IPS-15b (cell line): ENCODE measurements around the gene B4GALT2.

Source experiments
- H3K27me3 ChIP-seq: one replicate; pipeline ENCODE4 v1.6.1; 2013; ENCODE audit warnings: low read length; ENCODE audit not compliant: control insufficient read depth, insufficient read depth
- H3K36me3 ChIP-seq: one replicate; pipeline ENCODE4 v1.6.1; 2013; ENCODE audit warnings: low read length; ENCODE audit not compliant: control insufficient read depth, insufficient read depth
- H3K4me1 ChIP-seq: one replicate; pipeline ENCODE4 v1.6.1; 2013; ENCODE audit warnings: mild to moderate bottlenecking, low read length; ENCODE audit not compliant: control insufficient read depth, insufficient read depth
- H3K4me3 ChIP-seq: one replicate; pipeline ENCODE4 v1.5.1; 2013; ENCODE audit warnings: low read depth, low read length
- H3K9ac ChIP-seq: one replicate; pipeline ENCODE4 v1.6.1; 2013; ENCODE audit warnings: low read depth, mild to moderate bottlenecking, low read length
- H3K9me3 ChIP-seq: one replicate; pipeline ENCODE4 v1.6.1; 2013; ENCODE audit warnings: mild to moderate bottlenecking, low read length; ENCODE audit not compliant: control insufficient read depth, insufficient read depth

Gene B4GALT2

GRCh38 chr1:43993206-43993914 lies 14.3 kb downstream of the B4GALT2 start:
- H3K4me1 ChIP-seq: peaks cover 7% of the 10 kb centered on the region
- H3K27me3 ChIP-seq: no peaks in the 10 kb centered on the region
- H3K4me3 ChIP-seq: no peak overlapping the region
- H3K36me3 ChIP-seq: peaks cover 7% of the 10 kb centered on the region
- no peaks in the 10 kb centered on the region for H3K9me3 ChIP-seq
- H3K9ac ChIP-seq: no peak overlapping the region

DNA sequence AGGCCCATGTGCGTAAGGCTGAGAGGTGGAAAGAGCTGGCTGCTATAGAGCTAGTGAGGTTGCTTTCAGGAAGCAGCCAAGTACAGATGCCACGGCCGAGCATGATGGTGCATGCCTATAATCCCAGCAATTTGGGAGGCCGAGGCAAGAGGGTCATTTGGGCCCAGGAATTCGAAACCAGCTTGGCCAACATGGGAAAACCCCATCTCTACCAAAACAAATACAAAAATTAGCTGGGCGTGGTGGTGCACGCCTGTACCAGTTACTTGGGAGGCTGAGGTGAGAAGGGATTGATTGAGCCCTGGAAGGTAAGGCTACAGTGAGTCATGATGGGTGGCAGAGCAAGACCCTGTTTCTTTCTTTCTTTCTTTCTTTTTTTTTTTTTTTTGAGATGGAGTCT lies 15.1 kb downstream of the B4GALT2 start:
- Histone ChIP-seq H3K9me3 (no peaks in the 10 kb centered on the region), H3K4me1 (peaks cover 7% of the 10 kb centered on the region), H3K4me3 (no peak overlapping the region), H3K9ac (no peak overlapping the region), H3K27me3 (no peaks in the 10 kb centered on the region), H3K36me3 (peaks cover 7% of the 10 kb centered on the region)

- H3K27me3 ChIP-seq: no peaks in the 10 kb centered on the region
- no peak overlapping the region for H3K4me3 ChIP-seq
- H3K4me1 ChIP-seq: peaks cover 7% of the 10 kb centered on the region
- H3K9me3 ChIP-seq: no peaks in the 10 kb centered on the region
- H3K9ac ChIP-seq: no peak overlapping the region
- H3K36me3 ChIP-seq: peaks cover 7% of the 10 kb centered on the region
Observed at GRCh38 chr1:43994794-43995790, 16.1 kb downstream of the B4GALT2 start.

DNA sequence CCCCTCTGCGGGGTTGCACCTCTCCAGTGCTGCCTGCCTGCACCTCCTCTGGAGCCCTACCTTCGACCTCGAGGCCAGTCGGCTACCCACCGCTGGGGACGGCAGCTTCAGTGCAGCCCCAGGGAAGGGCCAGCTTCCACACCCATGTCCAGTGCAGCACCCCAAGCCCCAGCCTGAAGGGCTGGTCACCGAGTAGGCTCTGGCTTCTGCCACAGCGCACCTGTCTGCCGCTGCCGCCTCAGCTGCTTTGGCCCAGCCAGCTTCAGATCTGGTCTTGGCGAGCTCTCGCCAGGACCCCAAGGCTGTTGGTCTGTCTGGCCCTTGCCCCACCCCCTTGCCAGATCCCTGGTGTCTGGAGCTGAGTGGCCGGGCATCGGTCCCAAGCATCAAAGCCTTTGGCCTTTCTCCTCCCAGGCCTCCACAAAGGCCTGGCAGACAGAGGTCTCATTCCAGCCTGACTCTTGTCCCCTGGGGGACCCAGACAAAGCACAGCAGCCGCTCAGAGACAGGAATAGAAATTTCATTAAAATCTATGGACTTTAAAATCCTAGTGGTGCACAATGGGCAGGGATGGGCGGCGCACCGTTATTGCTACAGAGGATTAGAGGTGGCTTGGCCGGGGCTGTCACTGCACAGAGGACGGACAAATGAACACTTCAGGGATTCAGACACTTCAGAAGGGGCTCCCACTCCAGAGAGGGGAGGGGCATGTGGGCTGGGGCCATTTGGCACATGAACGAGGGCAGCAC lies 17.1 kb downstream of the B4GALT2 start:
- H3K27me3 ChIP-seq: no peaks in the 10 kb centered on the region
- no peak overlapping the region for H3K4me3 ChIP-seq
- H3K9ac ChIP-seq: no peak overlapping the region
- H3K4me1 ChIP-seq: peaks cover 7% of the 10 kb centered on the region
- no peaks in the 10 kb centered on the region for H3K9me3 ChIP-seq
- H3K36me3 ChIP-seq: peaks cover 13% of the 10 kb centered on the region

GRCh38 chr1:43996733-43997115 lies 17.7 kb downstream of the B4GALT2 start:
- no peak overlapping the region for H3K4me3 ChIP-seq

GRCh38 chr1:43997295-43997999 lies 18.4 kb downstream of the B4GALT2 start:
- peaks cover 6% of the 10 kb centered on the region for H3K4me1 ChIP-seq
- H3K9me3 ChIP-seq: no peaks in the 10 kb centered on the region
- no peaks in the 10 kb centered on the region for H3K27me3 ChIP-seq
- H3K4me3 ChIP-seq: no peak overlapping the region
- H3K36me3 ChIP-seq: peaks cover 13% of the 10 kb centered on the region
- H3K9ac ChIP-seq: no peak overlapping the region

More at GRCh38 chr1:43996733-43997115, 17.7 kb downstream of the B4GALT2 start:
- Histone ChIP-seq H3K9ac (peak overlapping the region; percentile 47), H3K27me3 (no peaks in the 10 kb centered on the region), H3K9me3 (no peaks in the 10 kb centered on the region), H3K4me1 (peaks cover 7% of the 10 kb centered on the region), H3K36me3 (peaks cover 13% of the 10 kb centered on the region)

GRCh38 chr1:43998000-43998378 lies 19.0 kb downstream of the B4GALT2 start:
- Histone ChIP-seq H3K27me3 (no peaks in the 10 kb centered on the region), H3K36me3 (peaks cover 13% of the 10 kb centered on the region), H3K4me1 (peaks cover 3% of the 10 kb centered on the region), H3K9ac (no peak overlapping the region), H3K4me3 (no peak overlapping the region), H3K9me3 (no peaks in the 10 kb centered on the region)

GRCh38 chr1:43999455-43999854 lies 20.4 kb downstream of the B4GALT2 start:
- Histone ChIP-seq H3K27me3 (no peaks in the 10 kb centered on the region), H3K4me1 (peaks cover 3% of the 10 kb centered on the region), H3K36me3 (peaks cover 13% of the 10 kb centered on the region)

DNA sequence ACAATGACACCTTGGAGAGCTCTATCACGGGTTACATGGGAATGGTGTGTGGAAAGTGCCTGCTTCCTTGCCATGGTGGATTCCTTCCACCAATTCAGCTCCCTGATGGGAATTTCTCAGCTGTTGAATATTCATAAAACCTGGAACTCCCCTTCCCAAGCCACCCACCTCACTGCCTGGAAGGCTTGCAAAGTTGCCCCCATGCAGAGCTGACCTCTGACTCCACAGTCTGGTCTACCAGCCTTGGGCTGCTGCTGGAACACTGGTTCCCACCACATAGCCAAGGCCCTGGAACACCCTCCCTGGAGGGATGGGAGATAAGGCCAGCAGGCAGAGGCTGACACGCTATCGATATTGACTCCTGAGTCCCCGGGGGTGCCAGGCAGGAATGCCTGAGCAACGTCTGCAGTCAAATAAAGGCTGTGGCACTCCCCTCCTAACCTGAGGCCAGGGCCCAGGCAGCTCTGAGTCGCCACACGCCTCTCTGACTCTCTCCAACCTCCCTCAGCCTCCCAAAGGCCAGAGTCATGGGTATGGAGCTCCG lies 21.2 kb downstream of the B4GALT2 start:
- Histone ChIP-seq H3K27me3 (no peaks in the 10 kb centered on the region), H3K36me3 (peaks cover 13% of the 10 kb centered on the region), H3K4me1 (no peaks in the 10 kb centered on the region), H3K9me3 (no peaks in the 10 kb centered on the region), H3K9ac (no peak overlapping the region), H3K4me3 (no peak overlapping the region)

More at GRCh38 chr1:43999455-43999854, 20.4 kb downstream of the B4GALT2 start:
- H3K4me3 ChIP-seq: no peak overlapping the region
- H3K9ac ChIP-seq: no peak overlapping the region
- H3K9me3 ChIP-seq: no peaks in the 10 kb centered on the region

- no peaks in the 10 kb centered on the region for H3K9me3 ChIP-seq
- H3K27me3 ChIP-seq: no peaks in the 10 kb centered on the region
Observed at GRCh38 chr1:44002165-44002564, 23.2 kb downstream of the B4GALT2 start.

More at GRCh38 chr1:44002165-44002564, 23.2 kb downstream of the B4GALT2 start:
- H3K9ac ChIP-seq: no peak overlapping the region
- no peaks in the 10 kb centered on the region for H3K4me1 ChIP-seq
- peaks cover 14% of the 10 kb centered on the region for H3K36me3 ChIP-seq
- no peak overlapping the region for H3K4me3 ChIP-seq
